GM19025 (cell line): ENCODE measurements around the gene CCDC17.
"Not testable (repeated sequence)": the region's sequence is repeated elsewhere in the genome, so short reads cannot be mapped to it uniquely, and the experiment has no call there.

ENCODE experiments used
- ATAC-seq: cut with Tn5 transposase; IDR thresholded peaks from one replicate; pipeline ENCODE4 v1.9.1; 2021; ENCODE audit warnings: mild to moderate bottlenecking, low read depth, moderate library complexity; ENCODE audit not compliant: unreplicated experiment

The CCDC17 gene

DNA sequence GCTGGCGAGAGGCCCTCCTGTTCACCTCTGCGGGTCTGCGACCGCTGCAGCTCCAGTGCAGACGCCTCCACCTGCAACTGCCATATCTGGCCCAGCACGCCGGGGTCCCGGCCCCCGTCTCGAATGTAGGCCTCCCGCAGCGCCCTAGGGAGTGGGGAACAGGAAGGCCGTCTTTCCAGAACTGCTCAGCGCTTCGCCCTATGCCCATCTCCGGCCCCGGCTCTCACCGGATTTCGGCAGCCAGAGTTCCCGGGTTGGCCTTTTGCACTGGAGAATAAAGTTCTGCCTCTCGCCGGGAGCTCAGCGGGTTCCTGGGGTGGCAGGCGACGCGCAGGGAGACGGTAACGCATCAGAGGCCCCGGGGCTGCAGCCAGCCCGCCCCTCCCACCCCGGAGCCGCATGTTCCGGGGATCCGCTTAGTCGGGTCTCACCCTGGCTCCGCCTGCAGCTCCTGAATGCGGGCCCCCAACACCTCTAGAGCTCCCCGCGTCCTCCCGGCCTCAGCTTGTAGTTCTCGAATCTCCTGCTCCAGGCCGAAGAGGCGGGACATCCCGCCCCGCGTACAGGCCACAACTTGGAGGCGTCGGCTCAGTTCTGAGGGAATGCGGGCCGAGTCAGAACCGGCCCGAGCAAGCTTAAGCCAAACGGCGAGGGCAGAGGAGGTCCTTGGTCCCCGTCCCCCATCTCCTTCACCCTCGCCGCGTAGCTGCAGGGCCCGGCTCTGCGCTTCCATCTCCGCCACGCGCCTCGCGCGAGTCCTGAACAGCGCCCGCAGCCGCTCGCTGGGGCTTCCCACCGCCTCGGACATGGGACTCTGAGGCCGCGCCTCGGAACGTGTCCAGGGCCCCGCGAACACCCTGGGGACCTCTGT lies 1.1 kb downstream of the CCDC17 start:
- no peak for ATAC-seq

DNA sequence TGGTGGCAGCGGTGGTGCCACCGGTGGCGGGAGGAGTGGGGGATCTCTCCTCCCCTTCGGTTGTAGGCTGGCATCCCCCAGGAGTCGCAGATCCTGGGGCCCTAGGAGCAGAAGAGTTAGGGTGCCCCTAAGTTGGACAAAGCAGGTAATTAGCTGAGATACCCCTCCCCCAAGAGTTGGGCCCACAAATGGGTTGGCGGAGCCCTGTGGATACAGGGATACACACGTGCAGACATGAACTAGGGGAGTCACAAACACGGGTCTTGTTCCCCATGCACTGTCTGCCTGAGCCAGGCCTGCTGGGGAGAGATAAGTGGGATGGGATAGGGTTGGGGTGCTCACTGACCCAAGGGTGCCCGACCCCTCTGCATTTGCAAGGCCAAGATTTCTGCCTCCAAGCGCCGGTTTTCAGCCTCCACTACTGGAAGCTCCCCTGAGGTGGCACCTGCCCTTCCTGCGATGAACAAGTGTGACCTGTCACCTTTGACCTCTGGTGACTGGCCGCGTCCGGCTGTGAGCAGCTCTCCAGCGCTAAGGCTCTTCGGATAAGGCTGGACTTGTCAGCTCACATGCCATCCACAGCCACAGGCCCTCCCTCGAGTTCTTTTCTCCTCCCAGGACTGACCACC lies 1.8 kb downstream of the CCDC17 start:
- ATAC-seq: no peak

DNA sequence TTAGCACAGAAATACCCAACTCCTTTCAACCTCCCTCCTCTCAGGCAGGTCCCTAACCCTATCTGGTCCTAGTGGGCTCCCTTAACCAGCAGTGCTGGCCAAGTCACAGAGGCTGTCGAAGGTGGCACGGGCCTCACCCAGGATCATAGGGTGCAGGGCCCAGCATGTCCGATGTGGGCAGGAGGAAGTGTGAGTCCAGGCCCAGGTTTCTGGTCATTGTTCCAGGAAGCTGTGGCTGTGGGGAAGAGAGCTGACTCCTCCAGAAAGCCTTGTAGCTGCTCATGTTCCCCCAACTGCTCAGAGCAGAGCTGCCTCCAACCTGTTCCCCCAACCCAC lies 2.4 kb downstream of the CCDC17 start:
- ATAC-seq: no peak

DNA sequence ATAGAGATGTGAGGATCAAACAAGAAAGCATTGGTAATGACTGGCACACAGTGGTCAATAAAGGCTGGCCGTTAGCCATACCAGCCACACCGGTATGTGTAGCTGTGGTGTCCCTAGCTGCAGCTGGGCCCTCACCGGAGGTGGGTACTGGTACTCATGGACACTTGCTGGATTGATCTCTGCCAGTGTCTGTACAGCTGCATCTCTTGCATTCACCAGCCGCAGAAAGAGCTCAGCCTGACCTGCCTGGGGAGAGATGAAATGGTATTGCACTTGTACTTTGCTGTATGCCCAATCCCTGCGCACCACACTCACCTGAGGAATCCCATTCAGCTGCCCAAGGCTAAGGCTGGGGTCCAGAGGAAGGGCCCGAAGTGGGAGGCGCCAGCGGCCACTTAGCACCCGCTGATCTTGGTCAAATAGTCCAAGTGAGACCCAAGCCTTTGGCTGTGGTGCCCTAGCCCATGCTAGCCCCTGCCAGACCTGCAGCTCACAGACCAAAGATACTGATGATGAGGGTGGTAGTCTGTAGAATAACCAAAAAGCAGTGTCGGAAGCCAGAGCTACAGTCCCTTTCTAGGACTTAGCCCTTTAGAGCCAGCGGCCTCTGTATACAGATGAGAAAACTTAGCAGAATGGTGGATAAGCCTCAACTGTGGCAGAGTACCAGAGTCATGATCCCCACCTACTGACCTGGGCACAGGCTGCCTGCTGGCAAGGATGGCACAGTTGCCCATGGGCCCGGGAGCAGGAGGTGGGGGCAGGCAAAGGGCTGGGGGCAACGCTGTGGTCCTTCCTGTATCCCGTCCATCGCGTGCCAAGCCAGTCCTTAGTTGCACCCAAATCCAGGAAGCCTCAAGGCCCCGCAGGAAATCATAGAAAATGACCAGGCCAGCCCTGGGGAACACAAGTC lies 3.0 kb downstream of the CCDC17 start:
- ATAC-seq: no peak

DNA sequence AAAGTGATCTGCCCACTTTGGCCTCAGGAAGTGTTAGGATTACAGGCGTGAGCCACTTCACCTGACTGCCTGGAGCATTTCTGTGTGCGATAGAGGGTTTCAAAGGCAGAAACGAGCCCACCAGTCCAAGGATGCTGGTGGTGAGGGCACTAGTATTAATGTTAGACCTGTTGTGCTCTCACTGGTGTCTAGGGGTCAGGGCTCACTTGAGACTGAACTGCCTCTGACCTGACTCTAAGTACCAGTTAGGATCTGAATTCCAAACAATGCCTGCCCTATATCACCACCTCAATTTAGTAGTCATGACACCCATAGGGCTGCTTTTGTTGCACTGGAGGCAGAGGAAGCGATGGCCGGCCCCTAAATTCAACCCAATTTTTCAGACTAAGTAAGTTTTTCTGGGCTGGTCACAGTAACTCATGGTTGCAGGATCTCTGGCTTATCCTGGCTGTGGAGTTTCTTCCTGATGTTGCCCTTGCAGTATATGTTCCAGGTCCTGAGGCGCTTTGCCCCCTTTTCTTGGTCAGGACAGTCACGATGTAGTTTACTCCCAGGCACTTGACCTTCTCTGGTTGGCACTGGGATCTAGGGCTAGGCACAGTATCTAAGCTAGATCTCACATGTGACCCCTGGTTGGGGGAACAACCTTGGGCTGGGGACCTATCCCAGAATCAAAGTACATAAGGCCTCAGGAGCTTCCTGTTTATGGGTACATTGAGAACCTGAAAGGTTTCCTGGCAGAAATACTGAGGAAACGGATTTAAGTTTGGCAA lies 4.5 kb downstream of the CCDC17 start:
- ATAC-seq: no peak

DNA sequence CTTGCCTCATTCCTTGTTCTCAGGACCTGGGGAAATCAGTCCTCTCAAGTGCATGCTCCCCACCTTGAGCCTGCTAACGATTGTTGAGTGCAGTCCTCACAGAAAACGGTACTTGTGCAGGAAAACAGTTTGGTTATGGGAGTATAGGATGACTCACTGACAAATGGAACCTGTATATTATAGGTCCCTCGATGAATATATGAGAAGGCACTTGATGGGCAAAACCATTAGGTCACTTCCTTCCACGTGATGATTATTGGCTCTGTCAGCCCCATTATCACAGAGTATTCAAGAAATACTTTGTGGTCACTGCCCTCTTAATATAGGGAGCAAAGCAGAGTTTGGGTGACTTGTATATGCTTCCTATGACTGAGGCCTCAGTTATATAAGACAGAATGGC lies 6.2 kb downstream of the CCDC17 start:
- ATAC-seq: no peak

DNA sequence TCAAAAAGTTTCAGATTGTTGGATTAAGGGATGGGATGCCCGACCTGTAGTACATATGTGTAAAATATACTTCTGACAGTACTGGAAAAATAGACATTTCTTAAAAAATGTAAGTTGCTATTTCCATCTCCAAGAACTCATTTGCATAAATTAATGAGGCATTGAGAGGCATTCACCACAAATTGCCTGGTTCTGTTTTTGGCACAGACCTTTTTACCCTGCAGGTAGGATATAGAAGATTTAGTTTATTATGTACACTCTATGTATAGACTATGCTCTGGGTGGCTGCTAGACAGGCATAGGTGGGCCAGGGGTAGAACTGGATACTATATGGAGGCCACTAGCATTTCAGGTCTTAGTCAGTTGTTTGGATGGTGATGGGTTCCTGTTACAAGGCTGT lies 8.0 kb downstream of the CCDC17 start:
- ATAC-seq: no peak

DNA sequence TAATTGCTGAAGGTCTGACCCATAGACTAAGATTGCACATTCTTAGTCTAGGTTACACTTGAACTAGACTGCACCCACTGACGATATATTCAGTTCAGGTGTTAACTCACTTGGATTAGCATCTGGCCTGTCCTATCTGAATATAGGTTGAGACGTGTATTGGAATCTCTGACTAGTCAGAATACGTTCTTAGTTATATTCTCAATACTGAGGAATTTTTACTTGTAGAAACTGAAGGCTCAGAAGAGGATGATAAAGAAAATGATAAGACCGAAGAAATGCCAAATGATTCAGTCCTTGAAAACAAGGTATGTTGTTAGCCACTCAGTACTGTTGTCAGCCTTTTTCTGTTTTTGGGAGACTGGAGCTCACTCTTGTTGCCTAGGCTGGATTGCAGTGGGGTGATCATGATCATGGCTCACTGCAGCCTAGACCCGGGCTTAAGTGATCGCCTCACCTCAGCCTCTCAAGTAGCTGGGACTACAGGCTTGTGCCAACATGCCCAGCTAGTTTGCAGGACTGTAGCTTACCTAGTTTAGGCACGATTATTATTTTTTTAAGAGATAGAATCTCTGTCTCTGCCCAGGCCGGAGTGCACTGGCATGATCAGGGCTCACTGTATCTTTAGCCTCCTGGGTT lies 10.8 kb downstream of the CCDC17 start:
- ATAC-seq: no peak

DNA sequence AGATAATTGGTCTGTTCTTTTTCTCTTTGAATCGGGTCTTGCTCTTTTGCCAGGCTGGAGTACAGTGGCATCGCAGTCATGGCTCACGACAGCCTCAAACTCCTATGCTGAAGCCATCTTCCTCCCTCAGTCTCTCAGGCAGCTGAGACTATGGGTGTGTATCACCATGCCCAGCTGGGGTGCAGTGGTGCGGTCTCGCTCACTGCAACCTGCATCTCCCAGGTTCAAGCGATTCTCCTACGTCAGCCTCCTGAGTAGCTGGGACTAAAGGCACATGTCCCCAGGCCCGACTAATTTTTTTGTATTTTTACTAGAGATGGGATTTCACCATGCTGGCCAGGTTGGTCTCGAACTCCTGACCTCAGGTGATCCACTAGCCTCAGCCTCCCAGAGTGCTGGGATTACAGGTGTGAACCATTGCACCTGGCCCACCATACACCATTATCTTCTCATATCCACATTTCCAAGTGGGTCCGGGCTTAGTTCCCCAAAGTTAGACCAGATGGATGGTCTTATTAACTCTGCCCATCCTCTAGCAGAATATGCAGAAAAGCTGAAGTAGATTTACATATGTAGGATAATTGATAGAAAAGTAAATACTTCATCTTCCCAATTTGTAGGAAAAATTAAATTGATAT lies 13.1 kb downstream of the CCDC17 start:
- no peak for ATAC-seq

DNA sequence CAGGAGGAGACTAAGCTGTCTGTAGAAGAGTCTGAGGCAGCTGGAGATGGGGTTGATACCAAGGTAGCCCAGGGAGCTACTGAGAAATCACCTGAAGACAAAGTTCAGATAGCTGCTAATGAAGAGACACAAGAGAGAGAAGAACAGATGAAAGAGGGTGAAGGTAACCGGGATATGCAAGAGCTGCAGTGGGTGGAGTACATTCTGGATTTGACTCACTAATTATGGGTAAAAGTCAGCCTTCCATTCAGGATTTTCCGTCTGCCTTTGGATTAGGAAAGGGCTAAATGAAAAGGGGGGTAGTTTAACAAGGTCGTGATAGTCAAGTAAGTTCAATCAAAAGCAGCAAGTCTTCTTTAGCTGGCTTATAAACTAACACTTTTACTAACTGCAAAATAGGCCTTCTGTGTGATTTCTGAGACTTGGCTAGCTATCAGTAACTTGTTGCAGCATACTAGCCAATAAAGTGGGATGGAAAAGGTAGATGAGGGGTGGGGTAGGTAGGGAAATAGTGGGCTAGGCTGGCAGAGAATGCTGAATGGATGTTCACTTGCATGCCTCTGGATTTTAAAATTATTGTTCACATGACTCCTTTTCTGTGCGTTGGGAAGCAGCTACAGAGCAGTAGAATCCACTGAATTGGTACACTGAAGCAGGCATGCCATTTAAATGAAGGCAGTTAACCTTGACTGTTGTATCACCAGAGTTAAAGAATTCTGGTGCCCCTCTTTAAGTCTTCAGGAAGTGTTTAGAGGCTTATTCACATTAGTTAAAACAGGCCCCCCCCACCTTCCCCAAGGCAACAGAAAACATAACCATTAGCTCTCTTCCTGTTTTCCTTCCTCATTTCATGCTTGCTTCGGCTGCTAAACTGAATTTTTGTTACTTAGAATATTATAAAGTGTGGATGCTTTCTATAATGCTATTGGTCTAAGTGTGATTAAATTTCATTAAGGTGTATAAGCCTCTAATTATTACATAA lies 15.4 kb downstream of the CCDC17 start:
- ATAC-seq: no peak

DNA sequence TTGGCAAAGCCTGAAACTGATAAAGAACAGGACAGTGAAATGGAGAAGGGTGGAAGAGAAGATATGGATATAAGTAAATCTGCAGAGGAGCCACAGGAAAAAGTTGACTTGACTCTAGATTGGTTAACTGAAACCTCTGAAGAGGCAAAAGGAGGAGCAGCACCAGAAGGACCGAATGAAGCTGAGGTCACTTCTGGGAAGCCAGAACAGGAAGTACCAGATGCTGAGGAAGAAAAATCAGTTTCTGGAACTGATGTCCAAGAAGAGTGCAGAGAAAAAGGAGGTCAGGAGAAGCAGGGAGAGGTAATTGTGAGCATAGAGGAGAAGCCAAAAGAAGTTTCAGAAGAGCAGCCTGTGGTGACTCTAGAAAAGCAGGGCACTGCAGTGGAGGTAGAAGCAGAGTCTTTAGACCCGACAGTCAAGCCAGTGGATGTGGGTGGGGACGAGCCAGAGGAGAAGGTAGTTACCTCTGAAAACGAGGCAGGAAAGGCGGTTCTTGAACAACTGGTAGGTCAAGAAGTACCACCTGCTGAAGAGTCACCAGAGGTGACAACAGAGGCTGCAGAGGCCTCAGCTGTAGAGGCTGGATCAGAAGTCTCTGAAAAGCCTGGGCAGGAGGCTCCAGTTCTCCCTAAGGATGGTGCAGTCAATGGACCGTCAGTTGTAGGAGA lies 16.3 kb downstream of the CCDC17 start:
- no peak for ATAC-seq

DNA sequence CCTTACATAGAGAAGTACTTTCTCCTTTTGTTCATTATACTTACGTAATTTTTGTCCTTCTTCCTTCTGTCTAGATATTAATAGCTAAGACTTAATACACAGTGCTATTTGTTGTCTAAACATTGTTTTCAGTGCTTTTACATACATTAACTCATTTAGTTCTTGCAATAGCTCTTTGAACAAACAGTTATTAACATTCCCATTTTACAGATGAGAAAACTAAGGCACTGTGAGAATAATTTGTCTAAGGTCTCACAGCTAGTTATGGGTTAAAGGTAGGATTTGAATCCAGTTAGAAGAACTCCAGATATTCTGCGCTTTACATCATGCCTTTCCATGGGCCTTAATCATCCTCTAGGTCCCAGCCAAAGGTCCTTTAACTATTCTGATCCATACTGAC lies 19.6 kb downstream of the CCDC17 start:
- no peak for ATAC-seq

DNA sequence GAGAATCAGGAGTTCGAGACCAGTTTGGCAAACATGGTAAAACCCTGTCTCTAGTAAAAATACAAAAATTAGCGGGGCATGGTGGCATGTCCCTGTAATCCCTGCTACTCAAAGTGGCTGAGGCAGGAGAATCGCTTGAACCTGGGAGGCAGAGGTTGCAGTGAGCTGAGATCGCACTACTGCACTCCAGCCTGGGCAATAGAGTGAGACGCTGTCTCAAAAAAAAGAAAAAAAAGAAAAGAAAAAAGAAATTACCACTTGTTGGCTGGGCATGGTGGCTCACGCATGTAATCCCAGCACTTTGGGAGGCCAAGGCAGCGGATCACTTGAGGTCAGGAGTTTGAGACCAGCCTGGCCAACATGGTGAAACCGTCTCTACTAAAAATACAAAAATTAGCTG lies 27.1 kb downstream of the CCDC17 start:
- ATAC-seq: not testable (repeated sequence)

DNA sequence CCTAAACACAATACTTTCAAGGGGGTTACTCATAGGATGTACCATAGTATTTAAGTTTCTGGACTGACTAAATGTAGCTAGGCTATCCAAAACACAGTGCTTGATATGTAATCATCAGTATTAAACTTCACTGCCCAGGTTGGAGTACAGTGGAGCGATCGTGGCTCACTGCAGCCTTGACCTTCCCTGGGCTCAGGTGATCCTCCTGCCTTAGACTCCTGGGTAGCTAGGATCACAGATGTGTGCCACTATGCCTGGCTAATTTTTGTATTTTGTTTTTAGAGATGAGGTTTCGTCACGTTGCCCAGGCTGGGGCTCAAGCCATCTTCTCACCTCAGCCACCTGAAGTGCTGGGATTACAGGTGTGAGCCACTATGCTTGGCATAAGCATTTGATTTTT lies 29.4 kb downstream of the CCDC17 start:
- no peak for ATAC-seq

DNA sequence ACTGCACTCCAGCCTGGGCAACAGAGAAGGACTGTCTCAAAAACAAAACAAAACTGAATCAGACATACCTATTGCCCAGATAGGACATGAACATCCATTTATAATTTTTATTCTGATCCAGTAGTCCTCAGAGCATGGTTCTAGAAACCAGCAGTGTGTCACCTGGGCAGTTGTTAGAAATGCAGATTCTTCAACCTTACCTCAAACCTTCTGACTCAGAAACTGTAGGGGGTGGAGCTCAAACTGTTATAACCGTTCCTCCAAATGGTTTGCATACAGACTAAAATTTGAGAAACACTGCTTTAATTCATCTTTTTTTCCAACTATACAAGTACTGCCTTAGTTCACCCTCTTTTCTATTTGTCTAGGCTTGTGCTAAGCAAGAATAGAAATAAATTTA lies 34.0 kb downstream of the CCDC17 start:
- ATAC-seq: no peak

DNA sequence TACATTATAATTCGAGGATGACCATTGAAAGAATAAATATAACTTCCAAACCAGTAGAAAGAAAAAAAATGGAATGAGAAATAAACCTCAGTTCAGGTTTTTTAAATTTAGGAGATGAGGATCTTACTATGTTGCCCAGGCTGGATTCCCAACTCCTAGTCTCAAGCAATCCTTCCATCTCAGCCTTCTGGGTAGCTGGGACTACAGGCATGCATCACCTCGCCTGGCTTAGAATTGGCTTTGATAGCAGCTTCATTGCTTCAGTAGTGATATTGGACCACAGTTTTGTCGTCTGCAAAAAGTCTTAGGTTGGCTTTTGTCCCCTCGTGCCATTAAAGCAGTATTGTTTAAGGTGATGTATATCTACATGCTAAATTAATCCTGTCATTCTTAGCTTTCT lies 37.1 kb downstream of the CCDC17 start:
- no peak for ATAC-seq

DNA sequence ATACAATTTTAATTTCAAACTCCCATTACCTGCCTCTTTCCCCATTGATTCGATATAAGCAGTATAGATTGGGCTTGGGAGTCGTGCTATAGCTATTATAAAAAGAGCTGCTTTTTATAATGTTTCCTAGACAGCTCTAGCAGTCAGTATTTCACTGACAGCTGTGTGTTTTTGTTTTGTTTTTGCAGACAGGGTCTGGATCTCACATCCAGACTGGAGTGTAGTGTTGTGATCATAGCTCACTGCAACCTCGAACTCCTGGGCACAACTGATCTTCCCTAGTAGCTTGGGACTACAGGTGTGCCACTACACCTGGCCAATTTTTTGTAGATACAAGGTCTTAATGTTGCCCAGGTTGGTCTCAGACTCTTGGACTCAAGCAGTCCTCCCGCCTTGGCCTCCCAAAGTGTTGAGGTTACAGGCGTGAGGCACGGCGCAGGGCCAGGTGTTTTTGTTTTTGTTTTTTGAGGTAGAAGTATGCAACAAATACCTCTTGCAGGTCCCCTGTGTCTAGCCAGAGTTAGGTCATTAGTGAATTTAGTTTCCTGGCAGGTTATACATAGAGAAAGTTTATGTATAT lies 38.3 kb downstream of the CCDC17 start:
- ATAC-seq: no peak

DNA sequence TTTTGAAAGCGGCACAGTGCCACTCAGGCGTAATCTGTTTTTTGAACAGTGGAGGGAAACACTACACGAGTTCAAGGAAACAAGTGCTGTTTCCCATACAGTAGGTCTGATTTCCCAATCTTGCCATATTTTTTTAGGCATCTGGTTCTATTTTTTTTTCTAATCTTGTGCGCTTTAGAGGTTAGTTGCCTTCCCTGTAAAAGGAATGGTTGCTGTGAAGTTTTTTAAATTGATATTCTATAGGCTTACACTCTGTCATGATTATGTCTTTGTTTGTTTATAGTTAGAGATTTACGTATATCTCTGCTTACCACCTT lies 38.8 kb downstream of the CCDC17 start:
- no peak for ATAC-seq
